Endothelial cell of umbilical vein (primary cell): Measurements from ENCODE around the gene LCN6.

Source experiments
- CTCF ChIP-seq, 2 donors: IDR thresholded peaks; 1 replicate in 1 of 2; 2 replicates in 1 of 2; pipeline ENCODE4 v1.5.1; 2011; ENCODE audit warnings: low read length in 2 of 2, mild to moderate bottlenecking in 2 of 2, moderate library complexity in 2 of 2, control low read depth in 1 of 2, inconsistent platforms in 1 of 2, low read depth in 1 of 2; ENCODE audit not compliant: insufficient read depth in 1 of 2; ENCODE audit errors: extremely low read depth in 1 of 2
- EZH2 ChIP-seq: IDR thresholded peaks from 2 replicates; pipeline ENCODE4 v1.6.1; 2012; ENCODE audit warnings: borderline replicate concordance, low read depth, mild to moderate bottlenecking, moderate library complexity, low read length, inconsistent platforms; ENCODE audit not compliant: severe bottlenecking
- JUN ChIP-seq: IDR thresholded peaks from 2 replicates; pipeline ENCODE4 v1.6.1; 2011; ENCODE audit warnings: borderline replicate concordance, low read depth; ENCODE audit not compliant: insufficient read length, insufficient read depth
- MAX ChIP-seq: IDR thresholded peaks from 2 replicates; pipeline ENCODE4 v1.6.1; 2011; ENCODE audit not compliant: insufficient read depth, insufficient read length
- POLR2A ChIP-seq: IDR thresholded peaks from 2 replicates; pipeline ENCODE4 v1.6.1; 2012; ENCODE audit warnings: low read depth, mild to moderate bottlenecking, control low read depth, low read length
- POLR2AphosphoS5 ChIP-seq: IDR thresholded peaks from 2 replicates; pipeline ENCODE4 v1.6.1; 2012; ENCODE audit warnings: low read depth, mild to moderate bottlenecking, control low read depth, low read length, moderate library complexity; ENCODE audit not compliant: insufficient read depth

GRCh38 chr9:136732444-136733178 is 15.7 kb downstream of the LCN6 start:
- TF ChIP-seq POLR2A (no peak), EZH2 (no peak), CTCF (IDR thresholded peaks at IDR 0.05; ENCODE audit: extremely low read depth in 1 of 2, insufficient read depth in 1 of 2, low read depth in 1 of 2, low read length in 2 of 2) (no peak), MAX (no peak), JUN (no peak), POLR2AphosphoS5 (no peak)
